CD4-positive, CD25-positive, alpha-beta regulatory T cell (primary cell): Measurements from ENCODE around the gene MAP3K5. TPM values are rescaled to one million over a fixed set of nuclear protein-coding genes. Genes with fewer than 3 reads are reported as not detected.

Experiments
- ATAC-seq, 2 donors: fragments of 150-1000 bp; cut with Tn5 transposase; one replicate each; pipeline ENCODE4 v1.10.0; 2021; ENCODE audit warnings: low read depth in 2 of 2, moderate number of reproducible peaks in 2 of 2, moderate library complexity in 1 of 2
- DNase-seq, 3 donors: peaks; one replicate each; pipeline versions ENCODE4 v3.0.0 to v3.0.0-alpha.2; 2012 to 2022; ENCODE audit warnings: mixed read lengths in 1 of 3
- H3K27ac ChIP-seq: one replicate; pipeline ENCODE4 v1.7.0; 2013; ENCODE audit warnings: mild to moderate bottlenecking, low read length; ENCODE audit not compliant: insufficient read depth, poor library complexity, severe bottlenecking
- H3K27me3 ChIP-seq: one replicate; pipeline ENCODE4 v1.7.0; 2013; ENCODE audit warnings: low read length; ENCODE audit not compliant: control insufficient read depth, insufficient read depth
- H3K36me3 ChIP-seq: one replicate; pipeline ENCODE4 v1.7.0; 2013; ENCODE audit warnings: mild to moderate bottlenecking, low read length, moderate library complexity; ENCODE audit not compliant: control insufficient read depth, insufficient read depth
- H3K4me1 ChIP-seq: 2 replicates; pipeline ENCODE4 v1.7.0; 2013; ENCODE audit warnings: mild to moderate bottlenecking, low read length; ENCODE audit not compliant: insufficient read depth, control insufficient read depth, poor library complexity, severe bottlenecking
- H3K4me3 ChIP-seq: one replicate; pipeline ENCODE4 v1.7.0; 2013; ENCODE audit warnings: low read depth, mild to moderate bottlenecking, low read length, moderate library complexity
- H3K9me3 ChIP-seq, 2 experiments: 1 replicate in 1 of 2; 2 replicates in 1 of 2; pipeline ENCODE4 v1.7.0; 2013; ENCODE audit warnings: low read length in 2 of 2, mild to moderate bottlenecking in 1 of 2, moderate library complexity in 1 of 2; ENCODE audit not compliant: control insufficient read depth in 2 of 2
- H3K27ac Mint-ChIP-seq, 3 donors: one replicate each; pipeline ENCODE4 v1.8.0; 2020 to 2022; ENCODE audit warnings: mild to moderate bottlenecking in 3 of 3, mixed read lengths in 3 of 3, moderate library complexity in 2 of 3
- H3K27me3 Mint-ChIP-seq: one replicate; pipeline ENCODE4 v1.8.0; 2022; ENCODE audit warnings: mild to moderate bottlenecking, mixed read lengths
- H3K36me3 Mint-ChIP-seq: one replicate; pipeline ENCODE4 v1.8.0; 2020; ENCODE audit warnings: mixed read lengths
- H3K4me1 Mint-ChIP-seq, 4 donors: one replicate each; pipeline ENCODE4 v1.8.0; 2020 to 2022; ENCODE audit warnings: mixed read lengths in 4 of 4, mild to moderate bottlenecking in 1 of 4
- H3K4me3 Mint-ChIP-seq, 4 donors: one replicate each; pipeline ENCODE4 v1.8.0; 2020 to 2022; ENCODE audit warnings: mild to moderate bottlenecking in 4 of 4, mixed read lengths in 4 of 4, moderate library complexity in 3 of 4
- H3K9me3 Mint-ChIP-seq, 7 donors: one replicate each; pipeline ENCODE4 v1.8.0; 2020 to 2022; ENCODE audit warnings: mixed read lengths in 7 of 7, mild to moderate bottlenecking in 3 of 7, moderate library complexity in 2 of 7
- polyA plus RNA-seq, 4 donors: library from polyadenylated mRNA; unstranded; fragments of 300-500 nt; fragmentation: Illumina TruSeq; gene quantifications; one replicate each; pipeline ENCODE4 v1.2.3, GENCODE V29; 2021
- total RNA-seq: library from RNA; stranded (reverse); gene quantifications from one replicate; pipeline ENCODE4 v1.2.3, GENCODE V29; 2022

MAP3K5 gene
- total and polyA plus RNA-seq, 5 donors from 2014 or later: 14.4 to 44.0 (median 20.5) TPM

- no peak for ATAC-seq
- Histone ChIP-seq H3K9me3 (no peaks in the 10 kb centered on the region), H3K36me3 (no peaks in the 10 kb centered on the region), H3K27me3 (no peaks in the 10 kb centered on the region), H3K4me1 (peaks cover 12% of the 10 kb centered on the region), H3K4me3 (no peak overlapping the region), H3K27ac (no peak overlapping the region)
- Mint-ChIP-seq H3K36me3 (peaks cover 3% of the 10 kb centered on the region), H3K27me3 (no peaks in the 10 kb centered on the region), H3K4me3 (no peak overlapping the region), H3K4me1 (peaks cover 52 to 82% (median 65%) of the 10 kb centered on the region in 4 donors), H3K27ac (no peak overlapping the region), H3K9me3 (no peaks in the 10 kb centered on the region)
- no peak for DNase-seq
These were observed 54.9 kb downstream of the MAP3K5 start for GRCh38 chr6:136737374-136737844.

- H3K36me3 Mint-ChIP-seq: peaks cover 3% of the 10 kb centered on the region
- H3K27me3 ChIP-seq: no peaks in the 10 kb centered on the region
- no peaks in the 10 kb centered on the region for H3K27me3 Mint-ChIP-seq
- H3K36me3 ChIP-seq: no peaks in the 10 kb centered on the region
- no peaks in the 10 kb centered on the region for H3K9me3 Mint-ChIP-seq
- ATAC-seq (no peak), DNase-seq (no peak)
- no peak overlapping the region for H3K4me3 ChIP-seq
- H3K9me3 ChIP-seq: no peaks in the 10 kb centered on the region
- H3K27ac ChIP-seq: no peak overlapping the region
- peaks cover 12% of the 10 kb centered on the region for H3K4me1 ChIP-seq
- H3K4me1 Mint-ChIP-seq: peaks cover 51 to 81% (median 65%) of the 10 kb centered on the region in 4 donors
- H3K4me3 Mint-ChIP-seq: peak overlapping the region in 1 of 4 donors; percentile 21
- no peak overlapping the region for H3K27ac Mint-ChIP-seq
These were observed 55.9 kb downstream of the MAP3K5 start for GRCh38 chr6:136736281-136736960.

GRCh38 chr6:136734977-136735376, 57.3 kb downstream of the MAP3K5 start:
- ATAC-seq (no peak), DNase-seq (no peak)
- Histone ChIP-seq H3K27ac (peak overlapping the region; percentile 17), H3K4me1 (peaks cover 6% of the 10 kb centered on the region), H3K9me3 (no peaks in the 10 kb centered on the region), H3K4me3 (no peak overlapping the region), H3K27me3 (no peaks in the 10 kb centered on the region), H3K36me3 (no peaks in the 10 kb centered on the region)
- H3K9me3 Mint-ChIP-seq: no peaks in the 10 kb centered on the region
- peaks cover 44 to 86% (median 64%) of the 10 kb centered on the region in 4 donors for H3K4me1 Mint-ChIP-seq
- no peak overlapping the region for H3K4me3 Mint-ChIP-seq
- no peaks in the 10 kb centered on the region for H3K27me3 Mint-ChIP-seq
- H3K36me3 Mint-ChIP-seq: peaks cover 3% of the 10 kb centered on the region
- H3K27ac Mint-ChIP-seq: no peak overlapping the region

- H3K27me3 ChIP-seq: no peaks in the 10 kb centered on the region
- H3K27ac Mint-ChIP-seq: peak overlapping the region in 1 of 3 donors; percentile 73
- peaks cover 43 to 87% (median 64%) of the 10 kb centered on the region in 4 donors for H3K4me1 Mint-ChIP-seq
- H3K9me3 ChIP-seq: no peaks in the 10 kb centered on the region
- no peaks in the 10 kb centered on the region for H3K27me3 Mint-ChIP-seq
- DNase-seq (no peak), ATAC-seq (no peak)
- no peak overlapping the region for H3K4me3 Mint-ChIP-seq
- no peaks in the 10 kb centered on the region for H3K4me1 ChIP-seq
- H3K9me3 Mint-ChIP-seq: no peaks in the 10 kb centered on the region
- H3K4me3 ChIP-seq: no peak overlapping the region
- H3K36me3 Mint-ChIP-seq: peaks cover 15% of the 10 kb centered on the region
- no peaks in the 10 kb centered on the region for H3K36me3 ChIP-seq
- H3K27ac ChIP-seq: no peak overlapping the region
These were observed 59.4 kb downstream of the MAP3K5 start for GRCh38 chr6:136732889-136733288.

- Mint-ChIP-seq H3K36me3 (peaks cover 12% of the 10 kb centered on the region), H3K27ac (peak overlapping the region in 1 of 3 donors; percentile 23), H3K4me3 (no peak overlapping the region), H3K27me3 (no peaks in the 10 kb centered on the region), H3K9me3 (peaks cover 0 to 1% (median 0%) of the 10 kb centered on the region in 7 donors), H3K4me1 (peaks cover 49 to 81% (median 58%) of the 10 kb centered on the region in 4 donors)
- DNase-seq (no peak), ATAC-seq (no peak)
- Histone ChIP-seq H3K9me3 (no peaks in the 10 kb centered on the region), H3K27ac (no peak overlapping the region), H3K4me3 (no peak overlapping the region), H3K4me1 (no peaks in the 10 kb centered on the region), H3K27me3 (no peaks in the 10 kb centered on the region), H3K36me3 (no peaks in the 10 kb centered on the region)
These were observed 62.4 kb downstream of the MAP3K5 start for GRCh38 chr6:136729832-136730231.

- H3K4me3 ChIP-seq: no peak overlapping the region
- Mint-ChIP-seq H3K9me3 (peaks cover 0 to 1% (median 0%) of the 10 kb centered on the region in 7 donors), H3K4me1 (peaks cover 50 to 84% (median 60%) of the 10 kb centered on the region in 4 donors), H3K4me3 (no peak overlapping the region), H3K36me3 (peaks cover 12% of the 10 kb centered on the region), H3K27ac (peak overlapping the region in 1 of 3 donors; percentile 53), H3K27me3 (no peaks in the 10 kb centered on the region)
- H3K27me3 ChIP-seq: no peaks in the 10 kb centered on the region
- no peaks in the 10 kb centered on the region for H3K9me3 ChIP-seq
- DNase-seq: no peak
- peaks cover 1% of the 10 kb centered on the region for H3K4me1 ChIP-seq
- H3K27ac ChIP-seq: no peak overlapping the region
- H3K36me3 ChIP-seq: no peaks in the 10 kb centered on the region
- ATAC-seq: no peak
These were observed 63.2 kb downstream of the MAP3K5 start for GRCh38 chr6:136728976-136729515.

- DNase-seq (no peak), ATAC-seq (no peak)
- Histone ChIP-seq H3K27ac (no peak overlapping the region), H3K36me3 (no peaks in the 10 kb centered on the region), H3K4me3 (no peak overlapping the region), H3K27me3 (no peaks in the 10 kb centered on the region), H3K4me1 (peaks cover 8% of the 10 kb centered on the region), H3K9me3 (no peaks in the 10 kb centered on the region)
- H3K4me3 Mint-ChIP-seq: no peak overlapping the region
- H3K27me3 Mint-ChIP-seq: no peaks in the 10 kb centered on the region
- H3K36me3 Mint-ChIP-seq: peaks cover 12% of the 10 kb centered on the region
- peaks cover 50 to 83% (median 60%) of the 10 kb centered on the region in 4 donors for H3K4me1 Mint-ChIP-seq
- peak overlapping the region; percentile 22 to 53 (median 43) for H3K27ac Mint-ChIP-seq
- H3K9me3 Mint-ChIP-seq: peaks cover 0 to 1% (median 0%) of the 10 kb centered on the region in 7 donors
These were observed 64.0 kb downstream of the MAP3K5 start for GRCh38 chr6:136728033-136728939.
